Astrocyte (in vitro differentiated cells and primary cell): ENCODE data around the gene TKTL1. TPM values are rescaled to one million over a fixed set of nuclear protein-coding genes. Genes with fewer than 3 reads are reported as not detected.

Experiments used
- DNase-seq: peaks from one replicate; pipeline ENCODE4 v3.0.0-alpha.2; 2010; ENCODE audit warnings: low read depth
- FAIRE-seq: peaks from 2 replicates; lab custom pipeline; 2011; peaks lifted over from hg19 to GRCh38; lab: Jason Lieb, UNC
- H2AFZ ChIP-seq: 2 replicates; pipeline ENCODE4 v1.6.0; 2012; ENCODE audit warnings: low read depth, low read length, inconsistent platforms
- H3K27ac ChIP-seq: 2 replicates; pipeline ENCODE4 v1.5.1; 2011; ENCODE audit warnings: low read depth, low read length, inconsistent platforms
- H3K27me3 ChIP-seq: 2 replicates; pipeline ENCODE4 v1.6.0; 2011; ENCODE audit warnings: low read length, inconsistent platforms; ENCODE audit not compliant: insufficient read depth
- H3K36me3 ChIP-seq: 2 replicates; pipeline ENCODE4 v1.5.1; 2011; ENCODE audit warnings: low read length, inconsistent platforms; ENCODE audit not compliant: insufficient read depth
- H3K4me1 ChIP-seq: 2 replicates; pipeline ENCODE4 v1.5.1; 2011; ENCODE audit warnings: low read length, inconsistent platforms; ENCODE audit not compliant: insufficient read depth
- H3K4me2 ChIP-seq: 2 replicates; pipeline ENCODE4 v1.6.0; 2012; ENCODE audit warnings: low read length, inconsistent platforms
- H3K4me3 ChIP-seq: 2 replicates; pipeline ENCODE4 v1.5.1; 2011; ENCODE audit warnings: low read depth, mild to moderate bottlenecking, low read length, inconsistent platforms; ENCODE audit not compliant: insufficient read depth
- H3K79me2 ChIP-seq: 2 replicates; pipeline ENCODE4 v1.6.0; 2012; ENCODE audit warnings: mild to moderate bottlenecking, low read length, inconsistent platforms; ENCODE audit not compliant: insufficient read depth
- H3K9ac ChIP-seq: 2 replicates; pipeline ENCODE4 v1.6.0; 2012; ENCODE audit warnings: mild to moderate bottlenecking, low read length, inconsistent platforms
- H3K9me3 ChIP-seq: 2 replicates; pipeline ENCODE4 v1.5.1; 2012; ENCODE audit warnings: low read depth, mild to moderate bottlenecking, low read length, inconsistent platforms; ENCODE audit not compliant: insufficient read depth
- H4K20me1 ChIP-seq: 2 replicates; pipeline ENCODE4 v1.6.0; 2012; ENCODE audit warnings: low read length, inconsistent platforms; ENCODE audit not compliant: insufficient read depth
- H3K27ac Mint-ChIP-seq: one replicate; pipeline ENCODE4 v1.8.0; 2021; ENCODE audit warnings: mild to moderate bottlenecking, mixed read lengths; ENCODE audit not compliant: unreplicated experiment
- H3K27me3 Mint-ChIP-seq: one replicate; pipeline ENCODE4 v1.8.0; 2021; ENCODE audit warnings: low read depth, mixed read lengths; ENCODE audit not compliant: unreplicated experiment
- H3K36me3 Mint-ChIP-seq: one replicate; pipeline ENCODE4 v1.8.0; 2021; ENCODE audit warnings: low read depth, mixed read lengths; ENCODE audit not compliant: unreplicated experiment
- H3K4me1 Mint-ChIP-seq: one replicate; pipeline ENCODE4 v1.8.0; 2021; ENCODE audit warnings: low read depth, mixed read lengths; ENCODE audit not compliant: unreplicated experiment
- H3K4me3 Mint-ChIP-seq: one replicate; pipeline ENCODE4 v1.8.0; 2021; ENCODE audit warnings: mild to moderate bottlenecking, moderate library complexity, mixed read lengths; ENCODE audit not compliant: unreplicated experiment
- H3K9me3 Mint-ChIP-seq: one replicate; pipeline ENCODE4 v1.8.0; 2021; ENCODE audit warnings: mild to moderate bottlenecking, mixed read lengths; ENCODE audit not compliant: unreplicated experiment
- EZH2 ChIP-seq: IDR thresholded peaks from 2 replicates; pipeline ENCODE4 v1.6.1; 2012; ENCODE audit warnings: mild to moderate bottlenecking, low read length, inconsistent platforms; ENCODE audit not compliant: insufficient read depth
- total RNA-seq: library from RNA; stranded (reverse); gene quantifications from 2 replicates; pipeline ENCODE4 v1.2.1, GENCODE V29; 2021
- TF ChIP-seq, protein P1 (sequence below): IDR thresholded peaks from 2 replicates; pipeline ENCODE4 v1.5.1; 2011; ENCODE audit warnings: low read depth, mild to moderate bottlenecking, inconsistent platforms, low read length, moderate library complexity; ENCODE audit not compliant: insufficient read depth

Gene TKTL1
- total RNA-seq, 1 donor from 2014 or later = not detected

DNA sequence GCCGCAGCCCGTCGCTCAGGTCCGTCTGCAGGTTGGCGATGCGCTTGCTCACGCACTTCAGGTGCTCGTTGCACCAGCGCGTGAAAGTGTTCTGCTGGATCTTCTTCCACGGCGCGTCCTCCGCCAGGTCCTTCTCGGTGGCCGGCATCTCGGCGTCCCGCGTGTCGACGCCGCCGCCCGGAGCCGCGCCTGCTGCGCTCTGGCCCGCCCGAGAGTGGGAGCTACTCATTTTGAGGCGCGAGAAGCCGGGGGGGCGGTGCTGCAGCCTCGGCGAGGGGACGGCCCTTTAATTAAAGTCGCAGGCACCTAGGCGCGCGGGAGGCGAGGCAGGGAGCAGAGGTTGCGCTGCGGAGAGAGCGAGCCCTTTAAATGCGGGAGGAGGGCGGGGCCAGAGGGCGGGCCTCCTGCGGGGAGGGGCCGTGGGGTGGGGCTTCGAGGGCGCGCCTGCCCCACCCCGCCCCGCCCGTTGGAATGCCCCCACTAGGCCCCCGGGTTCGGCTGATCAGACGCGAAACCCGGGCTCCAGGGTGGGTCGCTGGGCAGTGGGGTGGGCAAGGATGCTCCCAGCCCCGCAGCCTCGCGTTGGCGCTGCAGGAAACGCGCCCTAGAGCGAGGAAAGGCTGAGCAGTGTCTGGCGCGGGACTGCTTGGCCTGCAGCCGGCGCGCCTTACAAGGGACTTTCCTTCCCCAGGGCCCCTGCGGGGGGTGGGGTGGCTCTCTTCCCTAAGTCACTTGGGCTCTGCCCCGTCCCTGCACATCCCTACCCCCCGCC, 75.6 kb downstream of the TKTL1 start:
- Mint-ChIP-seq H3K4me1 (no peaks in the 10 kb centered on the region), H3K36me3 (peaks cover 6% of the 10 kb centered on the region), H3K9me3 (no peaks in the 10 kb centered on the region), H3K27me3 (no peaks in the 10 kb centered on the region), H3K27ac (no peak overlapping the region), H3K4me3 (peak overlapping the region; percentile 83)
- H2AFZ ChIP-seq = no peak overlapping the region
- peaks cover 48% of the 10 kb centered on the region for H4K20me1 ChIP-seq
- H3K9ac ChIP-seq = peak overlapping the region; percentile 93
- H3K27me3 ChIP-seq = no peaks in the 10 kb centered on the region
- peaks cover 25% of the 10 kb centered on the region for H3K4me1 ChIP-seq
- H3K36me3 ChIP-seq = peaks cover 11% of the 10 kb centered on the region
- no peaks in the 10 kb centered on the region for H3K9me3 ChIP-seq
- DNase-seq = peak; percentile 75
- peak overlapping the region; percentile 99 for H3K4me3 ChIP-seq
- H3K27ac ChIP-seq = peak overlapping the region; percentile 82
- FAIRE-seq = no peak
- peaks cover 83% of the 10 kb centered on the region for H3K79me2 ChIP-seq
- peak overlapping the region; percentile 98 for H3K4me2 ChIP-seq
- TF ChIP-seq EZH2 = no peak
- TF ChIP-seq, protein P1, sequence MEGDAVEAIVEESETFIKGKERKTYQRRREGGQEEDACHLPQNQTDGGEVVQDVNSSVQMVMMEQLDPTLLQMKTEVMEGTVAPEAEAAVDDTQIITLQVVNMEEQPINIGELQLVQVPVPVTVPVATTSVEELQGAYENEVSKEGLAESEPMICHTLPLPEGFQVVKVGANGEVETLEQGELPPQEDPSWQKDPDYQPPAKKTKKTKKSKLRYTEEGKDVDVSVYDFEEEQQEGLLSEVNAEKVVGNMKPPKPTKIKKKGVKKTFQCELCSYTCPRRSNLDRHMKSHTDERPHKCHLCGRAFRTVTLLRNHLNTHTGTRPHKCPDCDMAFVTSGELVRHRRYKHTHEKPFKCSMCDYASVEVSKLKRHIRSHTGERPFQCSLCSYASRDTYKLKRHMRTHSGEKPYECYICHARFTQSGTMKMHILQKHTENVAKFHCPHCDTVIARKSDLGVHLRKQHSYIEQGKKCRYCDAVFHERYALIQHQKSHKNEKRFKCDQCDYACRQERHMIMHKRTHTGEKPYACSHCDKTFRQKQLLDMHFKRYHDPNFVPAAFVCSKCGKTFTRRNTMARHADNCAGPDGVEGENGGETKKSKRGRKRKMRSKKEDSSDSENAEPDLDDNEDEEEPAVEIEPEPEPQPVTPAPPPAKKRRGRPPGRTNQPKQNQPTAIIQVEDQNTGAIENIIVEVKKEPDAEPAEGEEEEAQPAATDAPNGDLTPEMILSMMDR = no peak

DNA sequence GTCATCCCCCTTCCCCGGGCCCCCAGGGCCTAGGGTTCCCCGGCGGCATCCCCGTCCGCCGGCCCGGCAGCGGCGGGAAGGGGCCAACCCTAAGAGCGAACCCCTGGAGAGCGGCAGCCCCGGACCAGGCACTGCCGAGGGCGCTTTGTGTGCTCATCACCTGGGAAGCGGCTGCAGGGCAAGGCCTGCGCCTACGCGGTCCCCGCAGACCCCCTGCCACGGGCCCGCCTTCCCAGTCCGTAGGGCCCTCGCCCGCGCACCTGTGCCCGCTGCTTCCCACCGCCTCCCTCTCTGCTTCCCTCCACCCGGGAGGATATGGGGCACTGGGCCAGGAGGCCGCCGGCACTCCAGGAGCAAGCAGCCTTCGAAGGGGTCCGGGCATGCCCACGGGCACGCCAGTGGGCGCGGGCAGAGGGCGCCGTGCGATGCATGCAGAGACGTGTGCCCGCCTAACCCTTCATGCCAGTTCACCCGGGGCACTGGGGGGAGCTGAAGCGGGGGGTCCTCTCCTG, 76.2 kb downstream of the TKTL1 start:
- Histone ChIP-seq H2AFZ (no peak overlapping the region), H3K27ac (peak overlapping the region; percentile 53), H3K4me1 (peaks cover 19% of the 10 kb centered on the region), H3K9ac (peak overlapping the region; percentile 85), H3K9me3 (no peaks in the 10 kb centered on the region), H4K20me1 (peaks cover 41% of the 10 kb centered on the region), H3K27me3 (no peaks in the 10 kb centered on the region), H3K4me2 (peak overlapping the region; percentile 92), H3K4me3 (peak overlapping the region; percentile 48), H3K79me2 (peaks cover 81% of the 10 kb centered on the region), H3K36me3 (peaks cover 8% of the 10 kb centered on the region)
- DNase-seq (no peak), FAIRE-seq (no peak)
- H3K27ac Mint-ChIP-seq = no peak overlapping the region
- TF ChIP-seq, protein P1 = no peak
- no peak for TF ChIP-seq EZH2
- H3K4me3 Mint-ChIP-seq = peak overlapping the region; percentile 83
- no peaks in the 10 kb centered on the region for H3K9me3 Mint-ChIP-seq
- H3K27me3 Mint-ChIP-seq = no peaks in the 10 kb centered on the region
- H3K36me3 Mint-ChIP-seq = peaks cover 6% of the 10 kb centered on the region
- no peaks in the 10 kb centered on the region for H3K4me1 Mint-ChIP-seq

DNA sequence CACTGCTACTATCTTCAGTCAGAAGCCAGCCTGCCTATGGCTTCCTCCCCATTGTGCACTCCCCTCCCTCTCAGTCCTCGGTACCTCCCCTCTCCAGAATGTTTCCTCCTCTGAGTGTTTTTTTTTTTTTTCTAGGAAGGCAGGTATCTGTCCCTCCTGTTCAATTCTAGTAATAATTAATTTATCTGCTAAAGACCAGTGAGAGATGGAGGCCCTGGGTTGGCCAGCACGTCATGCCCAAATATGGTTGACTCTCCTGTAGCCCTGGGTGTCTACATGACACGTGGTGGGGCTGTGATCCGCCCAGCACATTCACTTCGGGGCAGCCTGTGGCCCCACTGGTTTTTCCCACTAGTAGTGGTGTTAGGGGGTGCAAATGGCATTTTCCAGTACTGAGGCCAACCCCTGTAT, 77.0 kb downstream of the TKTL1 start:
- Histone ChIP-seq H3K9ac (peak overlapping the region; percentile 85), H3K9me3 (no peaks in the 10 kb centered on the region), H2AFZ (no peak overlapping the region), H3K4me1 (peaks cover 12% of the 10 kb centered on the region), H3K4me2 (peak overlapping the region; percentile 92), H3K36me3 (peaks cover 4% of the 10 kb centered on the region), H3K27ac (no peak overlapping the region), H3K79me2 (peaks cover 78% of the 10 kb centered on the region), H3K4me3 (peak overlapping the region; percentile 48), H4K20me1 (peaks cover 33% of the 10 kb centered on the region), H3K27me3 (no peaks in the 10 kb centered on the region)
- no peak for FAIRE-seq
- peak overlapping the region; percentile 69 for H3K27ac Mint-ChIP-seq
- TF ChIP-seq, protein P1 = no peak
- no peak for TF ChIP-seq EZH2
- H3K36me3 Mint-ChIP-seq = peaks cover 6% of the 10 kb centered on the region
- H3K9me3 Mint-ChIP-seq = no peaks in the 10 kb centered on the region
- peaks cover 3% of the 10 kb centered on the region for H3K4me1 Mint-ChIP-seq
- H3K27me3 Mint-ChIP-seq = no peaks in the 10 kb centered on the region
- H3K4me3 Mint-ChIP-seq = peak overlapping the region; percentile 83
- DNase-seq = peak; percentile 51
